ENCODE measurements around the gene GUCY1A2. TPM values are rescaled to one million over a fixed set of nuclear protein-coding genes. Genes with fewer than 3 reads are reported as not detected.

Gene GUCY1A2
- total RNA-seq, 1 experiment from 2014 or later: 0.55 TPM

DNA sequence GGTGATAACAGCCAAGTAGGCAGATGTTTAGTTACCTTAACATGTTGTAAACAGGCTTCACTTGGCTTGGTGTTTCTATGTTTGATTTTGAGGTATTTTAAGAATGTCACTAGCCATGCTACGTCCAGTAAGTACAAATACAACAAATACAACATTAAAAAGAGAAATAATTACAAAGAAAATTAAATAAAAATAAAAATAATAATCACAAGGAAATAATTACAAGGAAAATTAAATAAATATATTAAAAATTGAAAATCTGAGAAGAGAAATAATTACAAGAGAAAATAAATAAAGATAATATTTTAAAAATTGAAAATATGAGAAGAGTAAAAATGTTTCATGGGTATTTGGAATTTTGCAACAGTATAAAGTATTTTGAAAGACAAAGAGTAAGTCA is 103.9 kb downstream of the GUCY1A2 start:
- Histone ChIP-seq H3K79me1 (ENCODE audit: insufficient read depth, low read depth, low read length, poor library complexity, severe bottlenecking) (no peaks in the 10 kb centered on the region), H4K5ac (ENCODE audit: insufficient read length, low read depth, low read length) (no peak overlapping the region), H4K91ac (ENCODE audit: insufficient read length, low read depth, low read length) (no peak overlapping the region), H3K4me2 (ENCODE audit: insufficient read depth, insufficient read length, low read length) (no peak overlapping the region), H3K14ac (ENCODE audit: insufficient read depth, low read length) (no peak overlapping the region), H3K23me2 (ENCODE audit: insufficient read length, low read depth, low read length, poor library complexity, severe bottlenecking) (no peaks in the 10 kb centered on the region), H3K9me3 (ENCODE audit: control insufficient read depth, low read depth, low read length) (no peaks in the 10 kb centered on the region), H3K18ac (ENCODE audit: insufficient read length, low read depth, low read length) (no peak overlapping the region), H3K23ac (ENCODE audit: insufficient read length, low read depth, low read length) (no peak overlapping the region), H2BK120ac (ENCODE audit: low read depth, low read length, poor library complexity, severe bottlenecking) (no peak overlapping the region), H2BK20ac (ENCODE audit: low read depth, low read length, poor library complexity, severe bottlenecking) (no peak overlapping the region), H3K56ac (ENCODE audit: insufficient read length, low read depth, low read length) (no peak overlapping the region), H3K79me2 (ENCODE audit: insufficient read depth, low read length) (no peaks in the 10 kb centered on the region), H2BK12ac (ENCODE audit: insufficient read length, low read depth, low read length) (no peak overlapping the region), H3K4ac (ENCODE audit: low read depth, low read length) (no peak overlapping the region), H3T11ph (ENCODE audit: low read length) (no peak overlapping the region), H2AFZ (ENCODE audit: low read length) (no peak overlapping the region), H3K9ac (ENCODE audit: extremely low read depth, insufficient read length, low read length) (no peak overlapping the region), H3K27ac (ENCODE audit: insufficient read length, low read depth, low read length) (no peak overlapping the region), H4K20me1 (ENCODE audit: control insufficient read depth, insufficient read depth, insufficient read length) (no peaks in the 10 kb centered on the region), H2BK5ac (ENCODE audit: insufficient read length, low read length) (no peak overlapping the region), H3K27me3 (ENCODE audit: insufficient read depth, low read length) (no peaks in the 10 kb centered on the region), H3K4me1 (ENCODE audit: insufficient read depth, low read length) (no peaks in the 10 kb centered on the region), H2BK15ac (ENCODE audit: low read depth, low read length) (no peak overlapping the region), H2AK5ac (ENCODE audit: insufficient read length, low read length) (no peak overlapping the region), H4K8ac (replicated peaks; ENCODE audit: insufficient read length, low read depth, low read length) (no peak overlapping the region)
- Mint-ChIP-seq H3K27me3 (ENCODE audit: low read depth) (no peaks in the 10 kb centered on the region), H3K27ac (no peak overlapping the region), H3K9me3 (peaks cover 0 to 3% of the 10 kb centered on the region in 2 experiments; a peak in 1 of 5 replicates), H3K36me3 (ENCODE audit: insufficient read depth in 1 of 3, low read depth in 3 of 3) (no peaks in the 10 kb centered on the region), H3K4me1 (0 out of 4 replicates have a peak, but pooled peaks cover 0 to 3% of the 10 kb centered on the region in 2 experiments), H3K4me3 (no peak overlapping the region)
- no peak for DNase-seq
- no peak for TF ChIP-seq CTCF (conservative IDR thresholded peaks at IDR 0.05)
- no CpG with 5 or more reads among the region's 1 CpG for WGBS (ENCODE audit: extremely low coverage, insufficient read length, low lambda C conversion rate)

All from H9 (cell line).